Left ventricle myocardium inferior (tissue), 1 donor: Measurements from ENCODE around the gene PRIM1. TPM values are rescaled to one million over a fixed set of nuclear protein-coding genes. Genes with fewer than 3 reads are reported as not detected.
A peak's percentile ranks its signal among the peaks of the same experiment; 100 is the strongest.

Experiments used
- DNase-seq: peaks from one replicate; pipeline ENCODE4 v3.0.0-alpha.2; 2020
- H3K27ac ChIP-seq: fragments of 200-600 bp; replicated peaks from 2 replicates; pipeline ENCODE4 v1.8.0; 2021
- H3K27me3 ChIP-seq: fragments of 200-600 bp; 2 replicates; pipeline ENCODE4 v1.8.0; 2021; ENCODE audit warnings: low read depth
- H3K36me3 ChIP-seq: fragments of 200-600 bp; 2 replicates; pipeline ENCODE4 v1.8.0; 2021
- H3K4me1 ChIP-seq: fragments of 200-600 bp; 2 replicates; pipeline ENCODE4 v1.8.0; 2021
- H3K4me3 ChIP-seq: fragments of 200-600 bp; 2 replicates; pipeline ENCODE4 v1.8.0; 2021; ENCODE audit warnings: mild to moderate bottlenecking, moderate library complexity
- H3K9me3 ChIP-seq: fragments of 200-600 bp; replicated peaks from 2 replicates; pipeline ENCODE4 v1.8.0; 2021
- intact Hi-C: fragments of 100-400 bp; cut with micrococcal nuclease; formaldehyde crosslinking; loops from one replicate; pipeline ENCODE4 v1.11.0; 2022
- total RNA-seq: library from RNA; stranded (reverse); fragmentation: NEBNext Ultra II Directional; extraction: Animal tissue kit (Norgen Biotek cat#: 25700); gene quantifications from one replicate; pipeline ENCODE4 v1.2.1, GENCODE V29; 2021
- TF ChIP-seq, protein P1 (sequence below): fragments of 200-600 bp; IDR thresholded peaks from 2 replicates; pipeline ENCODE4 v1.8.0; 2021; ENCODE audit warnings: antibody characterized with exemption, mild to moderate bottlenecking, borderline replicate concordance
- donor health status: DM: no; HTN: yes; CAD: no; lungs with severe emphysema.

The PRIM1 gene
- total RNA-seq, 1 donor from 2014 or later: 2.7 TPM

DNA sequence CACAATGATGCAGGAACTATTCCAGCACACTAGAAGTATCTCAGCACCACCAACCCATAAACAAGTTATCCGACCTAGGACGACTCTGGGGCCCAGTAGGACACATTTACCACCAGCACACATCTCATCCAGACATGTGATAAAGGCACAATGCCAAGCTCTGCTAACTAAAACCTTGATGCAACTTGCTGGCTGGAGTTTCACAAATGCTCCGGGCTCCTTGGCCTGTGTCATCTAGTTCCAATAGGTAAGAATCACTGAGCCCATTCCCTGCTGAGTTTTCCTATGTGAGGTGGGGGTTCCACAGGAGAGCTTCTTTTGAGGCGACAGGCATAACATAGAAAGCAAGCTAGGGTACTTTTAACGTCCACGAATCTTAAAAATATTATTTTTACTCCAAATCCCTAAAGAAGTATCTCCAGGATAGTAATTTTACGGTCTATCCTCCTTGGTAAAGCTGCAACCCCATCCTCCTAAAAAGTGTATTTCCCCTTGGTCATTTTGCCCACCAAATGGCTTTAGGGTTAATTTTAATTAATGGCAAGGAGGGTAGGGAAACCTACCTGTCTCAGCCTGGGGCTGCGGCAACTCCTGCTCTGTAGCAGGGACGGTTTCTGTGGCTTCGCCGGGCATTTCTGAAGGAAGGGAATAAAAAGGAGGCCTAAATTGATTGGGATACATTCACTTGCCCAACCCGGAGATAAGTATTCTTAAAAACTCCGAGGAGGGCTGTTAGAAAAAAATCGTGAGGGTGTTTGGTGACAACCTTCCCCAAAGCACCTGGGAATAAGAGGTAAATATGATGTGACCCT is 28.0 kb downstream of the PRIM1 start:
- Histone ChIP-seq H3K9me3 (no peaks in the 10 kb centered on the region), H3K27ac (peak overlapping the region; percentile 95), H3K4me3 (peak overlapping the region; percentile 82), H3K27me3 (no peaks in the 10 kb centered on the region), H3K36me3 (peaks cover 29% of the 10 kb centered on the region), H3K4me1 (peaks cover 59% of the 10 kb centered on the region)
- intact Hi-C loops: loop anchor here (10.0 kb wide), 1 partner anchor 79 kb away; the partner anchor contains the start of gene ATP5F1B
- TF ChIP-seq, protein P1, sequence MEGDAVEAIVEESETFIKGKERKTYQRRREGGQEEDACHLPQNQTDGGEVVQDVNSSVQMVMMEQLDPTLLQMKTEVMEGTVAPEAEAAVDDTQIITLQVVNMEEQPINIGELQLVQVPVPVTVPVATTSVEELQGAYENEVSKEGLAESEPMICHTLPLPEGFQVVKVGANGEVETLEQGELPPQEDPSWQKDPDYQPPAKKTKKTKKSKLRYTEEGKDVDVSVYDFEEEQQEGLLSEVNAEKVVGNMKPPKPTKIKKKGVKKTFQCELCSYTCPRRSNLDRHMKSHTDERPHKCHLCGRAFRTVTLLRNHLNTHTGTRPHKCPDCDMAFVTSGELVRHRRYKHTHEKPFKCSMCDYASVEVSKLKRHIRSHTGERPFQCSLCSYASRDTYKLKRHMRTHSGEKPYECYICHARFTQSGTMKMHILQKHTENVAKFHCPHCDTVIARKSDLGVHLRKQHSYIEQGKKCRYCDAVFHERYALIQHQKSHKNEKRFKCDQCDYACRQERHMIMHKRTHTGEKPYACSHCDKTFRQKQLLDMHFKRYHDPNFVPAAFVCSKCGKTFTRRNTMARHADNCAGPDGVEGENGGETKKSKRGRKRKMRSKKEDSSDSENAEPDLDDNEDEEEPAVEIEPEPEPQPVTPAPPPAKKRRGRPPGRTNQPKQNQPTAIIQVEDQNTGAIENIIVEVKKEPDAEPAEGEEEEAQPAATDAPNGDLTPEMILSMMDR: no peak
- DNase-seq: peak; percentile 39

DNA sequence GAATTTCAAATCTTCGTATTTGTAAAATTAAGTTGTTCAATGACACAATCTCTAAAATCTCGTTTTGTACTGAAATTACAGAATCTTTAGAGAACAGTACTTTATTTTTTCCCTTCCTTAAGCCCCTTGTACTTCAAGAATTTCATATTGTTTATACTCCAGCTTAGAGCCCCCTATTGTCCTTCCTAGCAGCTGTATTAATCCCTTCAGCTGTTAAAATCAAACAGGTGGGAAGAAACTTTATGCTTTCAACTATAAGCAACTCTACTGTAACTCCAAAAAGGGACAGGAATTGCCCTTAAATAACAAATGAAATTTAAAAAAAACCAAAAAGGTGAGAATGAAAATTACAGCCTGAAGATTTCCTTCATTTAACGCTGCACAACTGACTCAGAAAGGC is 28.8 kb downstream of the PRIM1 start:
- Histone ChIP-seq H3K4me1 (peaks cover 67% of the 10 kb centered on the region), H3K27ac (peak overlapping the region; percentile 95)
- intact Hi-C loops: loop anchor here (10.0 kb wide), 1 partner anchor 79 kb away; the partner anchor contains the start of gene ATP5F1B

DNA sequence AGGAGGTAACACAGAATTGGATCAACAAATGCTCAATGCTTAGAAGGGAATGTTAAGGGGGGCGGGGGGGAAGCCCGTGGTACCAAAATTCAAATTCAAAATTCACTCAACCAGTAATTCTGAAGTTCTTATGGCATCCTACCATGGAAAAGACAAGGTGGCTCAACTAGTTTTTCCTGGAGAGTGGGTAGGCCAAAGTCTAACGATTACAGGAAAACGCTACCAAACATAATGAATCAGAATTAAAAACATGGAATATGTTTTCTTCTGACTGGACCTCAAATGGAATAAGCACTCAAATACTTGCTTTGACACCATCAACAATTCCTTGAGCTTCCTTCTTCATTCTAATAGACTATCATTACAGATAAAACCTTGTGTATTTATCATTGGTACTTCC is 29.3 kb downstream of the PRIM1 start:
- TF ChIP-seq, protein P1: no peak
- no peak for DNase-seq
- peaks cover 70% of the 10 kb centered on the region for H3K4me1 ChIP-seq
- H3K36me3 ChIP-seq: peaks cover 36% of the 10 kb centered on the region
- intact Hi-C loops: loop anchor here (10.0 kb wide), 1 partner anchor 78 kb away; the partner anchor contains the start of gene ATP5F1B
- H3K27ac ChIP-seq: peak overlapping the region; percentile 95
- H3K27me3 ChIP-seq: no peaks in the 10 kb centered on the region
- H3K4me3 ChIP-seq: peak overlapping the region; percentile 82
- H3K9me3 ChIP-seq: no peaks in the 10 kb centered on the region

More for the DNA sequence above, 28.8 kb downstream of the PRIM1 start:
- Histone ChIP-seq H3K9me3 (no peaks in the 10 kb centered on the region), H3K4me3 (peak overlapping the region; percentile 82), H3K36me3 (peaks cover 36% of the 10 kb centered on the region), H3K27me3 (no peaks in the 10 kb centered on the region)
- DNase-seq: no peak
- TF ChIP-seq, protein P1: no peak

DNA sequence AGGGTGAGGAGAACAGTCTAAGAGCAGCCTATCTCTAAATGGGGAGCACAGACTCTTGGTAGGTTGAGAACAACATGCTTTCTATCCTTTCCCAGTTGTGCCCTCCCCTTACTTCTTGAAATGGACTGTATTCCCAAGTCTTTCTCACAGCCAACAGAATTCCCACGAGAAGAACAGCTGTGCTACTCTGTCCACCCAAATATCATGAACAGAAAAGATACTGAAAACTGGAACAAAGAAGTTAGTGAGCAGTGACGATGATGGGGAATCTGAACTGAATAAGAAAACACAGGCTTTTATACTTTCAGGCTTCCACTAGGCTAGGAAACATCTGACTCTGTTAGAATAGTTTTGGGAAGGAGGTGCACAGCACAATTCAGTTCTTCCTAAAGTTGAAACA is 30.4 kb downstream of the PRIM1 start:
- intact Hi-C loops: loop anchor here (10.0 kb wide), 1 partner anchor 77 kb away; the partner anchor contains the start of gene ATP5F1B
- Histone ChIP-seq H3K9me3 (no peaks in the 10 kb centered on the region), H3K36me3 (peaks cover 36% of the 10 kb centered on the region), H3K4me1 (peaks cover 79% of the 10 kb centered on the region), H3K27ac (peak overlapping the region; percentile 95), H3K27me3 (no peaks in the 10 kb centered on the region), H3K4me3 (peak overlapping the region; percentile 82)
- TF ChIP-seq, protein P1: no peak
- no peak for DNase-seq

DNA sequence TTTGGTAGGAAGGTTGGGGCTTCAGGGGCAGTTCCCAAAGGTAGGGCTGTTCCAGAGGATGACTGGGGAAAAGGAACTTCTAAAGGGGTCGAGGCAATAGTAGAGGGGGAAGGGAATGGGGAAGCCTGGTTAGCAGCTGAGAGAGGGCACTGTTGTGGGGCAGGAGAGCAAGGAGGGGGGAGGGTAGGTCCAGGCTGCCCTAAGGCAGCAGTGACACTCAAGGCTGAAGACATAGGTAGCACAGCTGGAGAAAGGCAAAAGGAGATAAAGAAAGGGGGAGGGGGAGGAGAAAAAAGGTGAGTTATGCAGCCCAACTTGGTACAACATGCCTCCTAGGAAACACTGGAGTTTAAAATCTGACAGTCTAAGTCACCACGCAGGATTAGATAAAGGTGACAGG is 30.9 kb downstream of the PRIM1 start:
- intact Hi-C loops: loop anchor here (10.0 kb wide), 1 partner anchor 76 kb away; the partner anchor contains the start of gene ATP5F1B
- peaks cover 37% of the 10 kb centered on the region for H3K36me3 ChIP-seq

More for the DNA sequence above, 30.9 kb downstream of the PRIM1 start:
- Histone ChIP-seq H3K9me3 (no peaks in the 10 kb centered on the region), H3K27me3 (no peaks in the 10 kb centered on the region), H3K27ac (peak overlapping the region; percentile 95), H3K4me1 (peaks cover 84% of the 10 kb centered on the region), H3K4me3 (peak overlapping the region; percentile 82)
- TF ChIP-seq, protein P1: no peak
- no peak for DNase-seq
